Adipose tissue (tissue), 3 donors: ENCODE results near the gene GPC6. TPM values are rescaled to one million over a fixed set of nuclear protein-coding genes. Genes with fewer than 3 reads are reported as not detected.

Source experiments
- H3K27ac ChIP-seq: one replicate; pipeline ENCODE4 v1.5.1; 2013; ENCODE audit warnings: low read depth, low read length
- WGBS, 3 donors: extraction: QIAGEN DNeasy Blood & Tissue Kit; methylation state at CpG; one replicate each; pipeline ENCODE4 v1.1.7; 2013; 5-methylcytosine and 5-hydroxymethylcytosine counted together
- polyA plus RNA-seq, 3 donors: library from polyadenylated mRNA; stranded (reverse); fragments of 200-250 nt; gene quantifications; one replicate each; pipeline ENCODE4 v1.2.3, GENCODE V29; 2013
- donor health status: healthy with polysubstance abuse.
- donor health status: Bipolar disorder and iron deficiency.
- donor health status: healthy.

The GPC6 gene
- polyA plus RNA-seq, 3 donors = 0.72 to 8.5 (median 5.8) TPM

GRCh38 chr13:93964146-93964512 lies 737.5 kb downstream of the GPC6 start:
- no peak overlapping the region for H3K27ac ChIP-seq
- 72 to 74% (median 73%) methylated on average over 2 of the region's 2 CpGs for WGBS, 3 donors

- no peak overlapping the region for H3K27ac ChIP-seq
- WGBS, 3 donors = 75 to 87% (median 80%) methylated on average over 3 of the region's 3 CpGs
Measured at GRCh38 chr13:93965587-93965986, 739.0 kb downstream of the GPC6 start.

GRCh38 chr13:93966267-93966936 lies 739.8 kb downstream of the GPC6 start:
- WGBS, 3 donors = 79 to 82% (median 82%) methylated on average over 2 of the region's 2 CpGs
- H3K27ac ChIP-seq = no peak overlapping the region

- H3K27ac ChIP-seq = no peak overlapping the region
- WGBS, 3 donors = 57 to 84% (median 63%) methylated on average over 2 of the region's 2 CpGs
Measured at GRCh38 chr13:93967286-93967685, 740.7 kb downstream of the GPC6 start.

GRCh38 chr13:93975242-93975641 lies 748.6 kb downstream of the GPC6 start:
- no peak overlapping the region for H3K27ac ChIP-seq
- 65 to 84% (median 70%) methylated on average over 2 of the region's 2 CpGs for WGBS, 3 donors

GRCh38 chr13:93976528-93976927 lies 749.9 kb downstream of the GPC6 start:
- no peak overlapping the region for H3K27ac ChIP-seq
- WGBS, 3 donors = 84 to 87% (median 86%) methylated on average over 5 of the region's 5 CpGs

- no peak overlapping the region for H3K27ac ChIP-seq
- WGBS, 3 donors = 84 to 86% (median 86%) methylated on average over 3 of the region's 3 CpGs
Measured at GRCh38 chr13:93977986-93978385, 751.4 kb downstream of the GPC6 start.

GRCh38 chr13:93981426-93981977 lies 754.9 kb downstream of the GPC6 start:
- WGBS, 3 donors = 71 to 82% (median 81%) methylated on average over 1 of the region's 1 CpG
- H3K27ac ChIP-seq = no peak overlapping the region

- 65 to 79% (median 77%) methylated on average over 5 of the region's 5 CpGs for WGBS, 3 donors
- H3K27ac ChIP-seq = no peak overlapping the region
Measured at GRCh38 chr13:93982179-93982918, 755.7 kb downstream of the GPC6 start.

- H3K27ac ChIP-seq = no peak overlapping the region
- 85 to 92% (median 91%) methylated on average over 1 of the region's 1 CpG for WGBS, 3 donors
Measured at GRCh38 chr13:93984052-93984451, 757.4 kb downstream of the GPC6 start.

- H3K27ac ChIP-seq = no peak overlapping the region
- WGBS, 3 donors = 84 to 95% (median 90%) methylated on average over 5 of the region's 5 CpGs
Measured at GRCh38 chr13:93984876-93985275, 758.3 kb downstream of the GPC6 start.

GRCh38 chr13:93987458-93987857 lies 760.9 kb downstream of the GPC6 start:
- H3K27ac ChIP-seq = no peak overlapping the region

GRCh38 chr13:93991569-93991968 lies 765.0 kb downstream of the GPC6 start:
- no peak overlapping the region for H3K27ac ChIP-seq

GRCh38 chr13:93996481-93996880 lies 769.9 kb downstream of the GPC6 start:
- 88 to 90% (median 90%) methylated on average over 3 of the region's 3 CpGs for WGBS, 3 donors
- no peak overlapping the region for H3K27ac ChIP-seq

GRCh38 chr13:94006296-94006695 lies 779.7 kb downstream of the GPC6 start:
- WGBS, 3 donors = 68 to 80% (median 80%) methylated on average over 6 of the region's 6 CpGs
- H3K27ac ChIP-seq = no peak overlapping the region

GRCh38 chr13:94007072-94007471 lies 780.5 kb downstream of the GPC6 start:
- no peak overlapping the region for H3K27ac ChIP-seq
- WGBS, 3 donors = 92 to 97% (median 95%) methylated on average over 5 of the region's 5 CpGs

- no peak overlapping the region for H3K27ac ChIP-seq
- 78 to 88% (median 82%) methylated on average over 4 of the region's 4 CpGs for whole genome bisulfite sequencing, 3 donors
Measured at GRCh38 chr13:94009701-94010100, 783.1 kb downstream of the GPC6 start.

GRCh38 chr13:94014461-94014860 lies 787.9 kb downstream of the GPC6 start:
- WGBS, 3 donors = 77 to 84% (median 81%) methylated on average over 2 of the region's 2 CpGs
- no peak overlapping the region for H3K27ac ChIP-seq

- H3K27ac ChIP-seq = no peak overlapping the region
- 78 to 83% (median 82%) methylated on average over 2 of the region's 2 CpGs for WGBS, 3 donors
Measured at GRCh38 chr13:94020426-94020825, 793.8 kb downstream of the GPC6 start.

GRCh38 chr13:94020833-94021232 lies 794.2 kb downstream of the GPC6 start:
- H3K27ac ChIP-seq = no peak overlapping the region
